ENCODE measurements around the gene CFAP100.
A peak's percentile ranks its signal among the peaks of the same experiment; 100 is the strongest.

The CFAP100 gene

GRCh38 chr3:126434264-126434590 is 39.5 kb downstream of the CFAP100 start:
- Mint-ChIP-seq H3K27me3 (ENCODE audit: low read depth, poor library complexity) (peaks cover 6% of the 10 kb centered on the region), H3K27ac (peak overlapping the region; percentile 40), H3K4me1 (peaks cover 7% of the 10 kb centered on the region), H3K36me3 (ENCODE audit: low read depth) (peaks cover 24% of the 10 kb centered on the region), H3K9me3 (no peaks in the 10 kb centered on the region), H3K4me3 (no peak overlapping the region)
- TF ChIP-seq, protein P1, sequence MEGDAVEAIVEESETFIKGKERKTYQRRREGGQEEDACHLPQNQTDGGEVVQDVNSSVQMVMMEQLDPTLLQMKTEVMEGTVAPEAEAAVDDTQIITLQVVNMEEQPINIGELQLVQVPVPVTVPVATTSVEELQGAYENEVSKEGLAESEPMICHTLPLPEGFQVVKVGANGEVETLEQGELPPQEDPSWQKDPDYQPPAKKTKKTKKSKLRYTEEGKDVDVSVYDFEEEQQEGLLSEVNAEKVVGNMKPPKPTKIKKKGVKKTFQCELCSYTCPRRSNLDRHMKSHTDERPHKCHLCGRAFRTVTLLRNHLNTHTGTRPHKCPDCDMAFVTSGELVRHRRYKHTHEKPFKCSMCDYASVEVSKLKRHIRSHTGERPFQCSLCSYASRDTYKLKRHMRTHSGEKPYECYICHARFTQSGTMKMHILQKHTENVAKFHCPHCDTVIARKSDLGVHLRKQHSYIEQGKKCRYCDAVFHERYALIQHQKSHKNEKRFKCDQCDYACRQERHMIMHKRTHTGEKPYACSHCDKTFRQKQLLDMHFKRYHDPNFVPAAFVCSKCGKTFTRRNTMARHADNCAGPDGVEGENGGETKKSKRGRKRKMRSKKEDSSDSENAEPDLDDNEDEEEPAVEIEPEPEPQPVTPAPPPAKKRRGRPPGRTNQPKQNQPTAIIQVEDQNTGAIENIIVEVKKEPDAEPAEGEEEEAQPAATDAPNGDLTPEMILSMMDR (IDR thresholded peaks at IDR 0.05), result no peak
- DNase-seq, result no peak

- Mint-ChIP-seq H3K4me1 (peaks cover 7% of the 10 kb centered on the region), H3K36me3 (ENCODE audit: low read depth) (peaks cover 24% of the 10 kb centered on the region), H3K4me3 (no peak overlapping the region), H3K9me3 (no peaks in the 10 kb centered on the region), H3K27me3 (ENCODE audit: low read depth, poor library complexity) (peaks cover 6% of the 10 kb centered on the region), H3K27ac (peak overlapping the region; percentile 29)
- TF ChIP-seq, protein P1 (IDR thresholded peaks at IDR 0.05), result no peak
- DNase-seq, result no peak
Observed at GRCh38 chr3:126434931-126435411, 40.3 kb downstream of the CFAP100 start.

GRCh38 chr3:126435456-126436315 is 41.0 kb downstream of the CFAP100 start:
- TF ChIP-seq, protein P1 (IDR thresholded peaks at IDR 0.05), result no peak
- peaks cover 24% of the 10 kb centered on the region for H3K36me3 Mint-ChIP-seq (ENCODE audit: low read depth)

GRCh38 chr3:126436826-126437717 is 42.4 kb downstream of the CFAP100 start:
- no peak overlapping the region for H3K4me3 Mint-ChIP-seq
- no peaks in the 10 kb centered on the region for H3K9me3 Mint-ChIP-seq
- H3K27ac Mint-ChIP-seq, result no peak overlapping the region
- TF ChIP-seq, protein P1 (IDR thresholded peaks at IDR 0.05), result no peak
- peaks cover 10% of the 10 kb centered on the region for H3K27me3 Mint-ChIP-seq (ENCODE audit: low read depth, poor library complexity)
- H3K36me3 Mint-ChIP-seq (ENCODE audit: low read depth), result peaks cover 24% of the 10 kb centered on the region
- DNase-seq, result no peak
- H3K4me1 Mint-ChIP-seq, result peaks cover 7% of the 10 kb centered on the region

More at GRCh38 chr3:126435456-126436315, 41.0 kb downstream of the CFAP100 start:
- H3K4me3 Mint-ChIP-seq, result no peak overlapping the region
- H3K9me3 Mint-ChIP-seq, result no peaks in the 10 kb centered on the region
- H3K4me1 Mint-ChIP-seq, result peaks cover 7% of the 10 kb centered on the region
- peaks cover 10% of the 10 kb centered on the region for H3K27me3 Mint-ChIP-seq (ENCODE audit: low read depth, poor library complexity)
- DNase-seq, result no peak
- H3K27ac Mint-ChIP-seq, result peak overlapping the region; percentile 45

GRCh38 chr3:126438186-126438585 is 43.5 kb downstream of the CFAP100 start:
- Mint-ChIP-seq H3K4me1 (peaks cover 11% of the 10 kb centered on the region), H3K27me3 (ENCODE audit: low read depth, poor library complexity) (peaks cover 10% of the 10 kb centered on the region), H3K27ac (no peak overlapping the region), H3K4me3 (no peak overlapping the region), H3K9me3 (no peaks in the 10 kb centered on the region), H3K36me3 (ENCODE audit: low read depth) (peaks cover 19% of the 10 kb centered on the region)
- TF ChIP-seq, protein P1 (IDR thresholded peaks at IDR 0.05), result no peak
- DNase-seq, result no peak

All from nephron progenitor cell (in vitro differentiated cells).